Measurements from ENCODE around the gene AK8. TPM values are rescaled to one million over a fixed set of nuclear protein-coding genes. Genes with fewer than 3 reads are reported as not detected.
A peak's percentile ranks its signal among the peaks of the same experiment; 100 is the strongest.

AK8 gene
- total RNA-seq, 1 donor: 0.54 TPM

DNA sequence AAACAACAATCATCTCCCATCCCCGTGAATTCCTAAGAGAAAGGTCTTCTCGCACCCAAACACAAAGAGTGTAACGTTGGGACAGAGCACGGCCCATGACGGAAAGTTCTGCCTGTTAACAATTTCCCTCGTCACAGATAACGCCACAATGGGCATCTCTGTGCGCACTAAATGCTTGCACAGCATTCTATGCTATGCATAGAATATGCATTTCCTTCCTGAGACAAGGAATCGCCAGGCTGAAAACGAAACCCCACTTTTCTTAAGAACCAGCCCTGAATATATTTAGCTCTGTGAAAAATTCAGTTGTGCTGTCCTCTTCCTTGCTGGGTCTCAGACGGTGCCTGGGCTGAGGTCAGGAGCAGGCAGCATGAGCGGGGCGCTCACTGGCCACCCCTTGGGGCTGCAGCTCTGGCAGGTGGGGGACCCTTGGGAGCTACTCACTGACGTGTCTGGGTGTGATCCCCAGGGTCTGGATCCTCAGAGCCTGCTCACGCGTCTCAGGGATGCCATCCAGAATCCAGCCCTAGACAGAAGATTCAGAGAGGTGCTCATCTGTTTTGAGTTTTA, 49.8 kb downstream of the AK8 start:
- no peak for DNase-seq (ENCODE audit: low read depth in 2 of 3, low spot score in 2 of 3)

DNA sequence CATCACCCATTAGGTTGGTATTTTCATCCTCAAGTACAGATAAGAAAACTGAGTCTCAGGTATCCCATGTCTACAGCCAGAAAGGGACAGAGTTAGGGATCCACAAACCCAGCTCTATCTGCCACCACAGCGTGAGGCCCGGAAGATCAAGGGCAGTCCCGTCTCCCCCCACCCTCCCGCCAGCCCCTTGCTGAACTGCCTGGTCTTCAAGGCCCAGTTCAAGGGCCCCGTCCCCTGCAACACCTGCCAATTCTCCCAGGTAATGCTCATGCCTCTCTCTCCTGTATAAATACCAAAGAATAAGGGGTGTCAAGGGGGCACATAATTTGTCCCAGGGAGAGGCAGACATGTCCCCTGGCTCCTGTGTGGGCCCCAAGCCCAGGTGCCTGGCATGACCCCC, 50.7 kb downstream of the AK8 start:
- no peak for DNase-seq (ENCODE audit: low read depth in 2 of 3, low spot score in 2 of 3)

DNA sequence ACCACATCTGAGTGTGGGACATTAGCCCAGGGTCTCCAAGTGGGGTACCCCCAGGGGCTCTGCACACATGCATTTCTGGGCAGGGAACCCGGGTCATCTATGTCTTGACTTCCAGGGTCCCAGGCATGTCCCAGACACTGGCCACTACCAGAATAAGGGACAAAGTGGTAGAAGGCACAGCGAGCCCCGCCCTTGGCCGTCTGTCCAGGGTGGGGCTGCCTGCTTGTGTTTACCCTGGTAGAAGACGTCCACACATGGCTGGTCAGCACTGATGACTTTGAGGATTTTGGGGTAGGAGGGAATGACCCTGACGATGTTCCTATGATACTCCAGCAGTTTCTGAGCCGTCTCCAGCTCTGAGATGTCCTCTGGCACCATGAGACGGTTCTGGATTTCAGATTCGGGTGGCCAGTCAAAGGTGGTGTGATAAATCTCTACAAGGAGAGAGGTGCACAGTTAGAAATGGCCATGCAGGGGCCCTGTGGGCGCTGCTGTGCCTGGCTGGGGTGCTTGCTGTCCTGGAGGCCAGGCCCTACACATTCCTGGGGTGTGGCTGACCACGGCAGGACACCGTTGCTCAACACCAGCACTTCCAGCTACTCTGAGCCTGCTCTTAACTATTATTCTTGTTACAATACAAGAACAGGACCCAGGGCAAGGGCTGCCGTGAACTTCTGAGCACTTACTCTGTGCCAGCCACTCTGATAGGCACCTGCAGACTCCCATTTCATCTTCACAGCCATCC, 51.3 kb downstream of the AK8 start:
- no peak for DNase-seq (ENCODE audit: low read depth in 2 of 3, low spot score in 2 of 3)

DNA sequence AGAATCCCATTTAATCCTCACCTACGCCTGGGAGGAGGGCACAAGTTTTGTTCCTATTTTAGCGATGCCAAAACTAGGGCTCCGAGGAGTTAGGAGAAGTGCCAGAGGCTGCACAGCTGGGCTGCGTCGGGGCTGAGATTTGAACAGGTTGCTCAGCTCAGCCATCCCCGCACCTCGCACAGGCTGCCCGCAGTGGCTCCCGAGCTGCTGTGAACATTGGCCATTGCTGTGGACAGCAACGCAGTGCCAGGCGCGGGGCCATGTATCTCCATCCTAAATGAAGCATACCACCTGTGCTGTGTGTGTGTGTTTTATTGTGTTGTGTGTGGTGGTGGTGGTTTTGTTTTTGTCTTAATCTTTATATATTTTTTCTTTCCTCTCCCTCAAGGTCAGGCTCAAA, 52.0 kb downstream of the AK8 start:
- DNase-seq (ENCODE audit: low read depth in 2 of 3, low spot score in 2 of 3): no peak

DNA sequence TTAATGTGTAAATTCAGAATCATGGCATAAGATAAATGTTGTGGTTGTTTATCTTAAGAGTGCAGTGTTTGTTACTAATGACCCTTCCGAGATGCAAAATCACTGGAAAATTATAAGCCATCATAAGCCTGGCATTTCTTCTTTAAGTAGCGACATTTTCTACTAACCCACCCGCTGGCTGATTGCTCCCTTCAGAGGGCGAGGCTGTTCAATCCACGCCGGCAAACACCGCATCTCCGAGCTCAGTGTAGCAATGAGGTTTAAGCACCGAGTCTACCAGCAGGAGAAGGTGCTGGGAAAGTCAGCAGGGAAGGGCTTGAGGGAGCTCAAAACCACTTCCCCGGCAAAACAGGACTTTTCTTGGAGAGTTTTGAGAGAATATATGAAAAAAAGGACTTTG, 52.7 kb downstream of the AK8 start:
- DNase-seq (ENCODE audit: low read depth in 2 of 3, low spot score in 2 of 3): no peak

DNA sequence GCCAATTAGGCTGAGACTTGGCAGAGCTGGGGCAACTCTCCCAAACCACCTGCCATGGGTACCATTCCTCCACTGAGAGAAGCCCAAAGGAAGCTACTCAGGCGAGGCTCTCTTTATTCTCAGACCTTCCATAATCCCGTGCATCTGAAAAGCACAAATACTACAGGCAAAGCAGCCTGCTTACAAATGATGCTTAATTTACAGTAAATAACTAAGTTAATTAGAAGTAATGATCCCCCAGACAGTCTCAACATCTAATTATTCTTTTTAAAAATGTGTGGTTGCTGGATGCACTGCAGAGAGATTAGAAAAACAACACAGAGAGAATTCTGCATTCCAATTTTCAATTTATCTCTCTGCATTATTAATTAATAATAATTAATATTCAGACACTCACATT, 53.1 kb downstream of the AK8 start:
- no peak for DNase-seq (ENCODE audit: low read depth in 2 of 3, low spot score in 2 of 3)

DNA sequence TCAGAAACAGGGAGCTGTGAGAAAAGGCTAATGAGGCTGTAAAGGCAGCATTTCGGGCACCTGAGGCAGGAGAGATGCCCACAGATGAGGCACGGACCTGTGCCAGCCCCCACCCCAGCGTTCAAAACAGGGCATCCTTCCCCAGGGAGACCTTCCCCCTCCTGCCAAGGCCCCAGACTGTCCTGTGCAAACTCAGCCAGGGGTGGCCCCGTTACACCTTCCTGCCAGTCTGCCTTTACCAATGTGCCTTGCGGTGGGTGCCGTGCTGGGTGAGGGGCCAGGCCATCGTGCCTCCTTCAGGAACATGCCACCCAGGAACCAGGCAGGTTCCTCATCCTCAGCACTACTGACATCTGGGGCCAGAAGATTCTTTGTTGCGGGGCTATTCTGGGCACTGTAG, 53.9 kb downstream of the AK8 start:
- DNase-seq (ENCODE audit: low read depth in 2 of 3, low spot score in 2 of 3): no peak

DNA sequence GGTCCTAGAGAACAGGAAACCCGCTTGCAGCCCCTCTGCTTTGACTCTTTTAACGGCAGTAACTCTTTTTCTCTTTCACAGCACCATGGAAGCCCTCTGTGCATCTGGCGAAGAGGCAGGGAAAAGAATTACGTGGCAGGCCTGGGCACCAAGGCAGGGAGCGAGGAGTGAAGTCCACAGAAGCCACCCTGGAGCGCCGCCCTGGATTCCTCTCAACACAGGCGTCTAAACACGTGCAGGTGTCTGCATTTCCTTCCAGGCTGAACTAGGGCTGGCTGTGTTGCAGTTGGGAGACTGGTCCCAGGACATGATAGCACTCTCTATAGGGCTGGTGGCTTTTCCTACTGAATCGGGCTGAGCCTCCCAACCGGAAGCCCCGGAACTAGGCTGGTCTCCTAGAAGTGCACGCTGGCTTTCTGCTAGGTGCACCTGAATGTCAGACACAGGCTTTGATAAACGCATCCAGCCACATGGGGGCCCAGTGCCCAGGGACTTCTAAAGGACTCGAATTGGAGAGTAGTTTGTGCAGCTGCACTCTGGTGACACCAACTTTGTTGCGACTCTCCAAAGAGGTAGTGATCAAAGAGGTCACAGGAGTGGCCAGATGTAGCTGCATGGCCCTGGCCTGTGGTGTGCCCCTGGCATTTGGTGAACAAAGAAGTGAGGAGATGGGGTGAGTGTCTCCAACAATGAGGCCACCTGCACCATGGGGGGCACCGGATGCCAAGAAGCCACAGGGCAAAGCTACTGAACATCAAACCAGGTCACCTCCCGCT, 54.5 kb downstream of the AK8 start:
- no peak for DNase-seq (ENCODE audit: low read depth in 2 of 3, low spot score in 2 of 3)

DNA sequence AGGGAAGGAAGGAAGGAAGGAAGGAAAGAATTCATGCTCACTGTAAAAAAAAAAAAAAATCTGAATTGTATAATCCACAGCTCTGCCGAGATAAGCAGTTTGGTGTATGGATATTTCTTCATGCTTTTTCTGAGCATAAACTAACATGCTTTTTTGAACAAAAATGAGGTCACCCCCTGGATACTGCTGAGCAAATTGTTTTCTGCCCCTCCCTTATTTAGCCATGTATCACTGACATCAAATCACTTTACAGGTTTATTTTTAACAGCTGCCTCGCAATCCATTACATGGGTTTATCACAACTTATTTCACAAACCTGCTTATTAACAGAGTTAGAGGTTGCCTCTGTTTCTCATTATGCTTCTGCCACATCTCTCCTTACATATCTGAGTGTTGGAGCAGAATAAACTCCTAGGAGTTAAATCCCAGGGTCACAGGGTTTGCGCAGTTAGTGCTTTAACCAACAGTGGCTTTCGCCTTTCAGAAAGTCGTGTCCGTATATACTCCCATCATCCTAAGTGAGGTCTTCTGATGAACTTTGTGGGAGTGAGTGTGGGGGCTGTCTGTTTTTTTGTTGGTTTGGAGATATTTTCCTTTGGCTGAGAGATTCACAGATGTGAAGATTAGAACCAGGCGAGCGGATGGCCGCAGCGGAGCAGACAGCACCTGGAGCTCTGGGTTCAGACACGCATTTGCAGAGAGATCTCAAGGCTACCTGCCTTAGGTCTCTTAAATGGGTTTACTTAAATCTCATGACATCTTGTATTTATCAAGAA, 57.7 kb downstream of the AK8 start:
- no peak for DNase-seq (ENCODE audit: low read depth in 2 of 3, low spot score in 2 of 3)

DNA sequence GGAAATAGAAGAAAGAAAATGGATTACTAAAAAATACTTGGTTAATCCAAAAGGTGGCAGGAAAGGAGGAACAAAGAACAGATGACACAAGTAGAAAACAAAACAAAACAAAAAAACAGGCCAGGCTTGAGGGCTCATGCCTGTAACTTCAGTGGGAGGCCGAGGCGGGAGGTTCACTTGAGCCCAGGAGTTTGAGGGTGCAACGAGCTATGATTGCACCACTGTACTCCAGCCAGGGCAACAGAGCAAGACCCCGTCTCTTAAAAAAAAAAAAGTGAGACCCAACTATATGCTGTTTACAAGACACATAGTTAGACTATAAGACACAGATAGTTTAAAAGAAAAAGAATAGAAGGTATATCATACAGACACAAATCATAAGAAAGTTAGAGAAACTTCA, 59.5 kb downstream of the AK8 start:
- DNase-seq (ENCODE audit: low read depth in 2 of 3, low spot score in 2 of 3): no peak

DNA sequence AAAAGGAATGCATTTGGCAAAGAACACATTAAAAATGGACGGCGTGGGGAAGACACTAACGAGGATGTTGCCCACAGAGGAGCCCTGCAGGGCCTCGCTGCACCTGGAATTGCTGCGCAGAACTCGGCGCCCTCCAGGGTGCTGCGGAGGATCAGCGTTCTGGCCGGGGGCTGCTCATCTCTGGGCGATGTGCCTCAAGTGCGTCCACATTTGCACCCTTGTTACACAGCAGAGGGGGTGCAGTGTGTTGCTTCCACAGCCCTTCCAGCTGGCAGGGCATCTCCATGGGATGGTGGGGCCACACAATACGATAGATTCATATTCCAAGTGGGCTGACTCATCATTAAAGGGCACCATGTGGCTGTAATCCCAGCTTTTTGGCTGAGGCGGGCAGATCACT, 63.1 kb downstream of the AK8 start:
- DNase-seq (ENCODE audit: low read depth in 2 of 3, low spot score in 2 of 3): no peak

DNA sequence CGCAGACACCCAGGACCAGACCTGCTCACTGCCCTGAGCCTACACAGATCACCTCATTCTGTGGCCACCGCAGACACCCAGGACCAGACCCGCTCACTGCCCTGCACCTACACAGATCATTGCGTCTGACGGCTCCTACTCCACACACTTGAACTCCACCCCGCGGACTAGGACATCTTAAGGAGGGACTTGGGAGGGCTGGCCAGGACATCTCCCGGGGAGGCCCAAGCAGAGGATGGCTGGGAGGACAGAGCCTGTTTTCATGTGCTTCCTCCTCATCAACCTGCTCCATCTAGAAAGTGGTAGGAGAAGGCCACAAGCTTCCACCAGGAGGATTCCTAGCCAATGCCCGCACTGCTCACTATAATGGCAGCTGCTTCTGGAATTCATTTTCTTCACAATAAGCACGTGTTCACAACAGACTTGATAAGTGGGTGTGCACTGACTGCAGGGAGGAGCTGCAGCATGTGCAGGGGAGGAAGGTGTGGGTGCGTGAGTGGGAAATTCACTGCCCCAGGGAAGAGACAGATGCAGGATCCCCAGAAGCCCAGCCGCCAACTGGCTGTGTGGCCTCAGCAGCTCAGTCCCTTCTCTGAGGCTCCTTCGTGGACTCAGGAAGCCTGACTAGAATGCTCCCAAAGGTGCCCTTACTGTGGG, 64.8 kb downstream of the AK8 start:
- DNase-seq (ENCODE audit: low read depth in 2 of 3, low spot score in 2 of 3): no peak

DNA sequence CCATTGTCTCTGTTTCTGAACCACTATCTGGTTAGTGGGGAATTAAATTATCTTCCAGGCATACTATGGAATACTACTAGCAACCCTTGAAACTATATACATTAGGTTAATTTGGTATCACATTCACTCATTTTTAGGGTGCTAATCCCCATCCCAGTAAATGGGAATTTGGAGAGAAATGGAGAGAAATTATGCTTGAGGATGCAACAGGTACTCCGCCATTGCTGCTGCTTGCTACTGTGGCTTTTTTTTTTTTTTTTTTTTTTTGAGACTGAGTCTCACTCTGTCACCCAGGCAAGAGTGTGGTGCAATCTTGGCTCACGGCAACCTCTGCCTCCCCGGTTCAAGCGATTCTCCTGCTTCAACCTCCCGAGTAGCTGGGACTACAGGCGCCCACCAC, 66.1 kb downstream of the AK8 start:
- DNase-seq (ENCODE audit: low read depth in 2 of 3, low spot score in 2 of 3): no peak

DNA sequence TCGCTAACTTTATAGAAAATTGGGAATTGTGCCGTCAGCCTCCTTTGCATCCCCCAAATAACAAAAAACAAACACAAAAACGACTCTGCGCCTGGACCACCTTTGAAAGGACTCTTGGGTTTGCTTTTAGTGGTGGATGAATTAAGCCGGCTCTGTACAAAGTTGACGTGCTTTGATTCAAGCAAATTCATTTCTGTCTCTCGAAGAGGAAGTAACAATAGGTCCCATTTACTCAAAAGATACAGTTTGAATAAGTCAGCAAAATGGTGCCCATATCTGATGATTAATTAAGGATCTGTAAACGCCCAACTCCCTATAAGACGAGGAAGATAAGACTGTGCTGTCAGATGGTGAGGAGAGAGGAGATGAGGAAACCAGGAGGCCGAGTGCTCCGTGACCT, 67.8 kb downstream of the AK8 start:
- DNase-seq (ENCODE audit: low read depth in 2 of 3, low spot score in 2 of 3): peak in 1 of 3 donors; percentile 38

DNA sequence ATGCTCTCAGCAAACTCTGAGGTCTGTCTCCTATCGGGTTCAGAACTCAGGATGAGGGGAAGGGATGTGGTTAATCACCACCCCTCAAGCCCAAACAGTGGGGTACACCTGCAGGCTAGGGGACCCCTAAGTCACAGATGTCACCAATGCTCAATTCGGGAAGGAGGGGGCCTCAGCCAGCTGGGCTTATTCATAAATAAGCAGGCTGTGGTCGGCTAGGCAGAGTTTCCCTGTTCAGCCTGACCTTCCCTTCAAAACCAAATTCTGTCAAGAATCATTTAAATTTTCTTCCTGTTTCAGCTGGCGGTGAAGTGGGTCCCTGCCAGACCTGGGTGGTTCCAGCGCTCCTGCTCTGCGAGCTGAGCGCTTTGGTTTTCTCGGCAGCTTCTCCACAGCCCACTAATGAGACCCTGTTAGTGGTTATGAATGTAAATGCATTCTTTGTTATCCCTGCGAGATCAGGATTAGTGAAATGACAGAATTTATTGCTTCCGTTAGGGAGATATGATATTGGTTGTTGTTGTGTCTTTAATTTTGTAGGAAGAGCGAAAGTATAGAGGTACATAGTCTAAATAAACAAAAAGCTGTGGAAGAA, 68.3 kb downstream of the AK8 start:
- DNase-seq (ENCODE audit: low read depth in 2 of 3, low spot score in 2 of 3): peak in 1 of 3 donors; percentile 64

DNA sequence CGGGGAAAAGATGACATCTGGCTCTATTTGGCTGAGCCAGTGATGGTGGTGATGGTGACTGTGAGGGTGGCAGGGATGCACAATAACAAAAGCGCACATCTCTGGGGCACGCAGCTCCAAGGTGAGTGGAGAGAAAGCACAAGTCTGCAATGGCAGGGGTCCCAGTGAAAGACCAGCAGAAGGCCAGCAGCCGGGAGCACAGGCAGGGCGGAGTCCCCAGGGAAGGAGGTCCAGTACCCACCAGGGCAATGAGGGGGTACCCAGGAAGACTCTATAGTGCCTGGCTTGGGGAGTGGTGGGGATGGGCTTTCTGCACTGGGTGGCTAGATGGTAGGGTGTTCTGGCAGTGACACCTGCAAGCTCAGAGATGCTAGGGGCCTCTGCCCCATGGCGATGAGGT, 69.4 kb downstream of the AK8 start:
- DNase-seq (ENCODE audit: low read depth in 2 of 3, low spot score in 2 of 3): no peak

DNA sequence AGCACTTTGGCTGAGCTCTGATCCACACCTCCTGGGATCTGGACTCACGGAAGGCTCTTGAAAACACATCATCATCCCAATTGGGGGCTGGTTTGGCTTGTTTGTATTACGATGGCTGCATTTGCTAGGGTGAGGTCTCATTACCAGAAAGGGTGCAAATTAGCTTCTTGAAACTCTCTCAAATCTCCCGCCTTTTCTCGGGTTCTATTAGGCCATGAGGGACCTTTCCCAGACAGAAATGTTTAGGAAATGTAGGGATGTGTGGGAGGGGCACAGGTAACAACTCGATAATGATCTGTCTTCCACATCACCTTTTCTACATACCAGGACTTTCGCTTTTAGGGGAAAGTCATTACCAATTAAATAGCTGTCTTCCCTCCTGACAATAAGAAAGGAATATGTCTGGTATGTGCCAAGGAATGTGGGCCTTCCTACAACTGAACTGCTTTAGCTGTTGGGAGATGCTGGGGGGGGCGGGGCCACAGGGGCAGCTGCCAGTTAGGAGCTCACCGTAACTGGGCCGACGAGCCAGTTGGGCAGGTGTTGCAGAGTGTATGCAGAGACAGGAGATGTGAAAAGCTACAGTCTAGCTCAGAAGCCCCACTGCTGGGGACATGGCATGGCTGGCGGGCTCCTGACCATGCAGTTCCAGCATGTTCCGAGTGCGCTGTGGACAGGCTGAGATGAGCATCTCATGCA, 71.2 kb downstream of the AK8 start:
- no peak for DNase-seq (ENCODE audit: low read depth in 2 of 3, low spot score in 2 of 3)

DNA sequence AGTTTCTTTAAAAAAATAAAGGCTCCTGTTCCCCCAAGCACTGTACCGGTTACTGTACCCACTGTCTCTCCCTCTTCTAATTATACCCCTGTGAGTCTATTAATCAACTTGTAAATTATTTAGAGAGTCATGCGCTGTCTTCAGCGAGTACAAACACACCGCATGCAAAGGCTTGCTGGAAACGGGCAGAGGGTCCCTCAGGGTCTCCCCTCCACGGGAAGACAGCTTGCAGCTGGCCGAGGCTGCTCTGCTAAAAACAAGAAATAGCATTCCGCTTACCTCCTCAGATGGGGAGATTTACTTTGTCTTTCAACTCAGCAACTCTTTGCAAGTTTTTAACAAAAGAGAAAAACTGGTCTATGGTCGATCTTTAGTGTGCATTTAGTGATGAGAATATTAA, 71.8 kb downstream of the AK8 start:
- DNase-seq (ENCODE audit: low read depth in 2 of 3, low spot score in 2 of 3): no peak

DNA sequence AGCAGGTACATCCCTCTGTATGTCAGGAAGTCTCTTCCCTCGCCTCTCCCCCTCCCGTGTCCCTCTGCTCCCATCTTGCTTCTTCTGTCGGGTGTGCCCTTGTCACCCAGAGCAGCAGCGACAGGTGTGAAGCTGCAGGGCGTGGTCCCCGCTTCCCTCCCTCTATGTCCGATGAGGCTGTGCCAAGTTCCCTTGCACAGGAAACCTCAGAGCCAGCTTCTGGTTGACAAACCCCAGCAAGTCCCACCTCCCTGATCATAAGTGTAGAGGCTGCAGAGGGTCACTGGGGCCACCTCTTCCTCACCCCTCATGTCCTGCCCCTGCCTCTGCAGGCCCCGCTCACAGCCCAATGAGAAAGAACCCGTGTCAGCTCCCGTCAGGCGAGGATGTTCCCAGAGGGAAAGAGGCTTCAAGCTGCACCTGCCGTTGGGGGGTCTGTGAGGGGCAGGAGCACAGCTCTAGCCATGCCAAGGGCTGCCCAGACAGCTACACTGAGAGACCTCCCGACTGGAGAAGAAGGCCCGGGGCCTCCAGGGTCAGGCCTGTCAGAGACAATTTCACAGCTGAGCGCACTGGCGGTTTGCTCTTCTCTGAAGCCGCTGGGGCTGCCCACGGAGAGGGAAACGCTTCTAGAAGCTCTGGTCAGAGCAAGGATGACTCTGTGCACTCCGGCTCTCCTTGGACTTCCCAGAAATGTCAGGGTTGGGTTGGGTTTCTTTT, 73.3 kb downstream of the AK8 start:
- no peak for DNase-seq (ENCODE audit: low read depth in 2 of 3, low spot score in 2 of 3)

Data from hematopoietic multipotent progenitor cell (in vitro differentiated cells).